ENCODE data around the gene DNAJB2.
A peak's percentile ranks its signal among the peaks of the same experiment; 100 is the strongest.

DNAJB2 gene

GRCh38 chr2:219298759-219299371 lies 19.7 kb downstream of the DNAJB2 start:
- in situ Hi-C loops (cut with HindIII; ENCODE audit: low sequenced_read_pairs): no loop called here
- DNase-seq (ENCODE audit: low read depth, low spot score): peak; percentile 67
- no peak overlapping the region for H3K4me3 ChIP-seq (ENCODE audit: low read depth, low read length)
- peak; percentile 99 for TF ChIP-seq CTCF (IDR thresholded peaks at IDR 0.05; ENCODE audit: low read depth, low read length)

GRCh38 chr2:219299372-219299760 lies 20.2 kb downstream of the DNAJB2 start:
- in situ Hi-C loops (cut with HindIII; ENCODE audit: low sequenced_read_pairs): no loop called here
- DNase-seq (ENCODE audit: low read depth, low spot score): no peak
- H3K4me3 ChIP-seq (ENCODE audit: low read depth, low read length): no peak overlapping the region
- TF ChIP-seq CTCF (IDR thresholded peaks at IDR 0.05; ENCODE audit: low read depth, low read length): no peak

- in situ Hi-C loops (cut with HindIII; ENCODE audit: low sequenced_read_pairs): no loop called here
- H3K4me3 ChIP-seq (ENCODE audit: low read depth, low read length): no peak overlapping the region
- no peak for DNase-seq (ENCODE audit: low read depth, low spot score)
- no peak for TF ChIP-seq CTCF (IDR thresholded peaks at IDR 0.05; ENCODE audit: low read depth, low read length)
These were observed 20.9 kb downstream of the DNAJB2 start for GRCh38 chr2:219300022-219300421.

- TF ChIP-seq CTCF (IDR thresholded peaks at IDR 0.05; ENCODE audit: low read depth, low read length): no peak
- no peak overlapping the region for H3K4me3 ChIP-seq (ENCODE audit: low read depth, low read length)
- DNase-seq (ENCODE audit: low read depth, low spot score): no peak
- in situ Hi-C loops (cut with HindIII; ENCODE audit: low sequenced_read_pairs): no loop called here
These were observed 23.3 kb downstream of the DNAJB2 start for GRCh38 chr2:219302412-219302968.

GRCh38 chr2:219304223-219304622 lies 25.1 kb downstream of the DNAJB2 start:
- H3K4me3 ChIP-seq (ENCODE audit: low read depth, low read length): no peak overlapping the region
- in situ Hi-C loops (cut with HindIII; ENCODE audit: low sequenced_read_pairs): no loop called here
- TF ChIP-seq CTCF (IDR thresholded peaks at IDR 0.05; ENCODE audit: low read depth, low read length): no peak
- no peak for DNase-seq (ENCODE audit: low read depth, low spot score)

- no peak for TF ChIP-seq CTCF (IDR thresholded peaks at IDR 0.05; ENCODE audit: low read depth, low read length)
- no peak overlapping the region for H3K4me3 ChIP-seq (ENCODE audit: low read depth, low read length)
- no peak for DNase-seq (ENCODE audit: low read depth, low spot score)
- in situ Hi-C loops (cut with HindIII; ENCODE audit: low sequenced_read_pairs): no loop called here
These were observed 26.9 kb downstream of the DNAJB2 start for GRCh38 chr2:219306047-219306446.
